ENCODE data around the gene MAP10. TPM values are rescaled to one million over a fixed set of nuclear protein-coding genes. Genes with fewer than 3 reads are reported as not detected.

Gene MAP10
- total RNA-seq, 1 donor from 2014 or later = 3.0 TPM

GRCh38 chr1:232822530-232822929 is 17.3 kb downstream of the MAP10 start:
- ChIA-PET POLR2A (no interaction called here), CTCF (no interaction called here)
- DNase-seq = no peak
- no peak overlapping the region for H3K4me3 Mint-ChIP-seq
- no peak overlapping the region for H3K27ac Mint-ChIP-seq
- no peaks in the 10 kb centered on the region for H3K27me3 Mint-ChIP-seq
- no peaks in the 10 kb centered on the region for H3K36me3 Mint-ChIP-seq (ENCODE audit: low read depth)
- no peaks in the 10 kb centered on the region for H3K4me1 Mint-ChIP-seq
- TF ChIP-seq, protein P1, sequence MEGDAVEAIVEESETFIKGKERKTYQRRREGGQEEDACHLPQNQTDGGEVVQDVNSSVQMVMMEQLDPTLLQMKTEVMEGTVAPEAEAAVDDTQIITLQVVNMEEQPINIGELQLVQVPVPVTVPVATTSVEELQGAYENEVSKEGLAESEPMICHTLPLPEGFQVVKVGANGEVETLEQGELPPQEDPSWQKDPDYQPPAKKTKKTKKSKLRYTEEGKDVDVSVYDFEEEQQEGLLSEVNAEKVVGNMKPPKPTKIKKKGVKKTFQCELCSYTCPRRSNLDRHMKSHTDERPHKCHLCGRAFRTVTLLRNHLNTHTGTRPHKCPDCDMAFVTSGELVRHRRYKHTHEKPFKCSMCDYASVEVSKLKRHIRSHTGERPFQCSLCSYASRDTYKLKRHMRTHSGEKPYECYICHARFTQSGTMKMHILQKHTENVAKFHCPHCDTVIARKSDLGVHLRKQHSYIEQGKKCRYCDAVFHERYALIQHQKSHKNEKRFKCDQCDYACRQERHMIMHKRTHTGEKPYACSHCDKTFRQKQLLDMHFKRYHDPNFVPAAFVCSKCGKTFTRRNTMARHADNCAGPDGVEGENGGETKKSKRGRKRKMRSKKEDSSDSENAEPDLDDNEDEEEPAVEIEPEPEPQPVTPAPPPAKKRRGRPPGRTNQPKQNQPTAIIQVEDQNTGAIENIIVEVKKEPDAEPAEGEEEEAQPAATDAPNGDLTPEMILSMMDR (IDR thresholded peaks at IDR 0.05) = no peak
- no peak for ATAC-seq (ENCODE audit: low read depth)
- intact Hi-C loops (cut with micrococcal nuclease) = no loop called here
- no peaks in the 10 kb centered on the region for H3K9me3 Mint-ChIP-seq

- POLR2A ChIA-PET = no interaction called here
- Mint-ChIP-seq H3K4me3 (no peak overlapping the region), H3K27me3 (peaks cover 2% of the 10 kb centered on the region), H3K4me1 (no peaks in the 10 kb centered on the region), H3K27ac (no peak overlapping the region), H3K9me3 (no peaks in the 10 kb centered on the region), H3K36me3 (ENCODE audit: low read depth) (no peaks in the 10 kb centered on the region)
- intact Hi-C loops (cut with micrococcal nuclease) = no loop called here
- ATAC-seq (ENCODE audit: low read depth) (no peak), DNase-seq (no peak)
- TF ChIP-seq, protein P1 (IDR thresholded peaks at IDR 0.05) = no peak
- CTCF ChIA-PET = no interaction called here
These were observed 21.1 kb downstream of the MAP10 start for GRCh38 chr1:232826318-232826717.

GRCh38 chr1:232830661-232831060 is 25.4 kb downstream of the MAP10 start:
- TF ChIP-seq, protein P1 (IDR thresholded peaks at IDR 0.05) = no peak
- ChIA-PET POLR2A (no interaction called here), CTCF (no interaction called here)

GRCh38 chr1:232831895-232832294 is 26.7 kb downstream of the MAP10 start:
- H3K27ac Mint-ChIP-seq = no peak overlapping the region
- CTCF ChIA-PET = no interaction called here
- POLR2A ChIA-PET = no interaction called here
- no peaks in the 10 kb centered on the region for H3K9me3 Mint-ChIP-seq
- H3K4me1 Mint-ChIP-seq = no peaks in the 10 kb centered on the region
- peaks cover 2% of the 10 kb centered on the region for H3K27me3 Mint-ChIP-seq
- ATAC-seq (ENCODE audit: low read depth) = no peak
- intact Hi-C loops (cut with micrococcal nuclease) = no loop called here
- no peak overlapping the region for H3K4me3 Mint-ChIP-seq
- no peak for DNase-seq
- H3K36me3 Mint-ChIP-seq (ENCODE audit: low read depth) = no peaks in the 10 kb centered on the region
- TF ChIP-seq, protein P1 (IDR thresholded peaks at IDR 0.05) = no peak

More at GRCh38 chr1:232830661-232831060, 25.4 kb downstream of the MAP10 start:
- peaks cover 2% of the 10 kb centered on the region for H3K27me3 Mint-ChIP-seq
- no peaks in the 10 kb centered on the region for H3K9me3 Mint-ChIP-seq
- ATAC-seq (ENCODE audit: low read depth) (no peak), DNase-seq (no peak)
- H3K36me3 Mint-ChIP-seq (ENCODE audit: low read depth) = no peaks in the 10 kb centered on the region
- no peak overlapping the region for H3K4me3 Mint-ChIP-seq
- H3K27ac Mint-ChIP-seq = no peak overlapping the region
- no peaks in the 10 kb centered on the region for H3K4me1 Mint-ChIP-seq
- intact Hi-C loops (cut with micrococcal nuclease) = no loop called here

DNA sequence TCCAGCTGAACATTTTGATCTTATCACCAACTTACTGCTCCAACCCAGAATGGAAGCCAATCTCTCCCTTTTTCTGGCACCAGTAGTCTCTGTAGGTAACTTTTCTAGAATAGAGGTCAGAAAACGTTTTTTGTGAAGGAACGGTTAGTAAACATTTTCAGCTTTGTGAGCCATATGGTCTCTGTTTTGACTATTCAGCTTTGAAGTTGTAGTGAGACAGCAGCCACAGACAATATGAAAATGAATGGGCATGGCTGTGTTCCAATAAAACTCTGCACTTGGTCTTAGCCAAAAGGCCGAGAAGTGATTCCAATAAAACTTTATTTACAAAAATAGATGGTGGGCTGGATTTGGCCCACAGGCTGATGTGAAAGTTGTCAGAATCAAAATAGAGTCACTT is 28.9 kb downstream of the MAP10 start:
- ATAC-seq (ENCODE audit: low read depth) = no peak
- intact Hi-C loops (cut with micrococcal nuclease) = no loop called here
- CTCF ChIA-PET = no interaction called here

More for the DNA sequence above, 28.9 kb downstream of the MAP10 start:
- Mint-ChIP-seq H3K4me1 (no peaks in the 10 kb centered on the region), H3K4me3 (no peak overlapping the region), H3K27ac (no peak overlapping the region), H3K27me3 (peaks cover 2% of the 10 kb centered on the region), H3K9me3 (no peaks in the 10 kb centered on the region), H3K36me3 (ENCODE audit: low read depth) (no peaks in the 10 kb centered on the region)
- TF ChIP-seq, protein P1 (IDR thresholded peaks at IDR 0.05) = no peak
- POLR2A ChIA-PET = no interaction called here
- no peak for DNase-seq
